WTC11 (cell line): ENCODE data around the gene DNAJB11. TPM values are rescaled to one million over a fixed set of nuclear protein-coding genes. Genes with fewer than 3 reads are reported as not detected.

Experiments used
- ATAC-seq: fragments of 200-7000 bp; cut with Tn5 transposase; 2 replicates; pipeline ENCODE4 v1.10.0; 2021; ENCODE audit warnings: mild to moderate bottlenecking, moderate library complexity
- CTCF ChIA-PET: fragments of 300-600 bp; sonication (Branson Sonifier 250); formaldehyde crosslinking; loops from one replicate; lab custom pipeline; 2021; ENCODE audit warnings: antibody characterized with exemption; lab: Charles Lee
- POLR2A ChIA-PET: fragments of 350-600 bp; sonication (Branson Sonifier 250); formaldehyde crosslinking; loops from one replicate; lab custom pipeline; 2021; ENCODE audit warnings: antibody characterized with exemption; lab: Charles Lee
- DNase-seq: peaks from one replicate; pipeline ENCODE4 v3.0.0; 2021; ENCODE audit warnings: low spot score
- H3K27ac Mint-ChIP-seq: 2 replicates; pipeline ENCODE4 v1.8.0; 2021; ENCODE audit warnings: mixed read lengths
- H3K27me3 Mint-ChIP-seq: 2 replicates; pipeline ENCODE4 v1.8.0; 2021; ENCODE audit warnings: low read depth, mild to moderate bottlenecking, moderate library complexity, mixed read lengths
- H3K36me3 Mint-ChIP-seq: 2 replicates; pipeline ENCODE4 v1.8.0; 2021; ENCODE audit warnings: mixed read lengths
- H3K4me1 Mint-ChIP-seq: 2 replicates; pipeline ENCODE4 v1.8.0; 2022; ENCODE audit warnings: mixed read lengths
- H3K4me3 Mint-ChIP-seq: 2 replicates; pipeline ENCODE4 v1.8.0; 2021; ENCODE audit warnings: mild to moderate bottlenecking, moderate library complexity, mixed read lengths
- H3K9me3 Mint-ChIP-seq: 2 replicates; pipeline ENCODE4 v1.8.0; 2021; ENCODE audit warnings: mixed read lengths
- AFF4 ChIP-seq: sonication (generic); formaldehyde crosslinking; IDR thresholded peaks from 2 replicates; pipeline ENCODE4 v1.8.1; 2023; ENCODE audit warnings: mild to moderate bottlenecking, missing genetic modification reagents, borderline replicate concordance
- ATF1 ChIP-seq: sonication (generic); formaldehyde crosslinking; IDR thresholded peaks from 2 replicates; pipeline ENCODE4 v1.8.1; 2023; ENCODE audit warnings: mild to moderate bottlenecking, moderate library complexity, missing genetic modification reagents
- ATF2 ChIP-seq: sonication (generic); formaldehyde crosslinking; IDR thresholded peaks from 2 replicates; pipeline ENCODE4 v1.8.1; 2022; ENCODE audit warnings: low read depth, missing genetic modification reagents, borderline replicate concordance
- ATF3 ChIP-seq: sonication (generic); formaldehyde crosslinking; conservative IDR thresholded peaks from 2 replicates; pipeline ENCODE4 v1.8.1; 2022; ENCODE audit warnings: mild to moderate bottlenecking, missing genetic modification reagents
- ERG ChIP-seq: fragments of 250-450 bp; sonication (Bioruptor Pico); IDR thresholded peaks from 2 replicates; pipeline ENCODE4 v1.8.0; 2021; ENCODE audit warnings: mild to moderate bottlenecking
- FOXK1 ChIP-seq: sonication (generic); formaldehyde crosslinking; IDR thresholded peaks from 2 replicates; pipeline ENCODE4 v1.8.0; 2022; ENCODE audit warnings: mild to moderate bottlenecking, moderate library complexity, missing genetic modification reagents
- FOXP4 ChIP-seq: sonication (generic); formaldehyde crosslinking; IDR thresholded peaks from 2 replicates; pipeline ENCODE4 v1.8.0; 2022; ENCODE audit warnings: mild to moderate bottlenecking, missing genetic modification reagents
- HMGXB4 ChIP-seq: sonication (generic); formaldehyde crosslinking; IDR thresholded peaks from 2 replicates; pipeline ENCODE4 v1.8.1; 2023; ENCODE audit warnings: mild to moderate bottlenecking, moderate library complexity, missing genetic modification reagents
- IRF2 ChIP-seq: sonication (generic); formaldehyde crosslinking; IDR thresholded peaks from 2 replicates; pipeline ENCODE4 v1.8.0; 2022; ENCODE audit warnings: low read depth, missing genetic modification reagents, borderline replicate concordance
- KAT7 ChIP-seq: sonication (generic); formaldehyde crosslinking; IDR thresholded peaks from 2 replicates; pipeline ENCODE4 v1.8.1; 2023; ENCODE audit warnings: missing genetic modification reagents, mild to moderate bottlenecking, borderline replicate concordance
- NFE2L1 ChIP-seq: sonication (generic); formaldehyde crosslinking; IDR thresholded peaks from 2 replicates; pipeline ENCODE4 v1.8.1; 2023; ENCODE audit warnings: missing genetic modification reagents
- PRDM15 ChIP-seq: sonication (generic); formaldehyde crosslinking; IDR thresholded peaks from 2 replicates; pipeline ENCODE4 v1.8.0; 2022; ENCODE audit warnings: missing genetic modification reagents
- PREB ChIP-seq: sonication (generic); formaldehyde crosslinking; IDR thresholded peaks from 2 replicates; pipeline ENCODE4 v1.8.1; 2022; ENCODE audit warnings: mild to moderate bottlenecking, missing genetic modification reagents, moderate library complexity, borderline replicate concordance
- SP1 ChIP-seq: sonication (generic); formaldehyde crosslinking; conservative IDR thresholded peaks from 2 replicates; pipeline ENCODE4 v1.8.1; 2022; ENCODE audit warnings: missing genetic modification reagents
- TEAD1 ChIP-seq: sonication (generic); formaldehyde crosslinking; IDR thresholded peaks from 2 replicates; pipeline ENCODE4 v1.8.0; 2022; ENCODE audit warnings: mild to moderate bottlenecking, missing genetic modification reagents
- TEAD4 ChIP-seq: sonication (generic); formaldehyde crosslinking; IDR thresholded peaks from 2 replicates; pipeline ENCODE4 v1.8.0; 2022; ENCODE audit warnings: mild to moderate bottlenecking, missing genetic modification reagents
- ZBTB21 ChIP-seq: sonication (generic); formaldehyde crosslinking; IDR thresholded peaks from 2 replicates; pipeline ENCODE4 v1.8.1; 2023; ENCODE audit warnings: mild to moderate bottlenecking, missing genetic modification reagents, borderline replicate concordance
- ZNF219 ChIP-seq: sonication (generic); formaldehyde crosslinking; IDR thresholded peaks from 2 replicates; pipeline ENCODE4 v1.8.0; 2023; ENCODE audit warnings: missing genetic modification reagents, mild to moderate bottlenecking, borderline replicate concordance
- total RNA-seq: library from RNA; stranded (reverse); gene quantifications from 3 replicates; pipeline ENCODE4 v1.2.3, GENCODE V29; 2021

The DNAJB11 gene
- total RNA-seq, 1 experiment from 2014 or later = 56.3 TPM

GRCh38 chr3:186536883-186537844 is 33.4 kb upstream of the DNAJB11 start (continued):
- TF ChIP-seq ZNF219 (CRISPR knock-in tag) = no peak

GRCh38 chr3:186538779-186539178 is 31.7 kb upstream of the DNAJB11 start:
- ATAC-seq = no peak
- TF ChIP-seq FOXK1 (CRISPR knock-in tag) (no peak), ATF1 (no peak), PRDM15 (no peak), ERG (CRISPR knock-in tag) (no peak), HMGXB4 (CRISPR knock-in tag) (no peak), AFF4 (CRISPR knock-in tag) (no peak), KAT7 (no peak), TEAD4 (CRISPR knock-in tag) (no peak), SP1 (CRISPR knock-in tag) (no peak), ZBTB21 (CRISPR knock-in tag) (no peak), NFE2L1 (CRISPR knock-in tag) (no peak), TEAD1 (no peak), ATF3 (CRISPR knock-in tag) (no peak), IRF2 (CRISPR knock-in tag) (no peak), ATF2 (CRISPR knock-in tag) (no peak), FOXP4 (no peak), PREB (CRISPR knock-in tag) (no peak)

More at GRCh38 chr3:186538779-186539178, 31.7 kb upstream of the DNAJB11 start:
- CTCF ChIA-PET = interaction anchor here (0.7 to 3.7 kb wide), 8 partner anchors 10 to 595 kb away, joined by 3 to 117 read pairs (median 12); partner anchors contain the start of gene DNAJB11
- Mint-ChIP-seq H3K27ac (0 out of 2 replicates have a peak overlapping the region, but pooled peaks have one; percentile 11), H3K27me3 (no peaks in the 10 kb centered on the region), H3K4me3 (no peak overlapping the region), H3K36me3 (no peaks in the 10 kb centered on the region), H3K4me1 (peaks cover 6% of the 10 kb centered on the region), H3K9me3 (no peaks in the 10 kb centered on the region)
- no peak for DNase-seq
- POLR2A ChIA-PET = no interaction called here
